ENCODE results near the gene IPCEF1.

The IPCEF1 gene

GRCh38 chr6:154292855-154293519, 63.6 kb downstream of the IPCEF1 start:
- no peak for DNase-seq (ENCODE audit: low read depth)

DNA sequence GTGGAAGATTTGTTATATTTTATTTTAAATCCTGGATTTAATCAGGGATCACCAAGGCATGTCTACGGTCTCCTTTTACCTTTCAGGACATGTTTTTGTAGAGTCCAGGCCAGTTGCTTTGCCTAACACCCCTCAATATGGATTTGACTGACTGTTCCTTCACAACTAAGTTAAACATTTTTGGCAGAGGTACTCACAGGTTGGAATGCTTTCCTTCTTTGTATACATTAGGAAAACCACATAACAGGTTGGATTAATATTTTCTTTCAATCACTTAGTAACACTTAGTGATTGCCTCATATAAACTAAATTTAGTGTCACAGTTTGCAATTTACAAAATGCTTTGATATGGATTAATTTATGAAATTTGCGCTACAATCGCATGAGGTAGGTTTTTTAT, 64.5 kb downstream of the IPCEF1 start:
- no peak for DNase-seq (ENCODE audit: low read depth)

DNA sequence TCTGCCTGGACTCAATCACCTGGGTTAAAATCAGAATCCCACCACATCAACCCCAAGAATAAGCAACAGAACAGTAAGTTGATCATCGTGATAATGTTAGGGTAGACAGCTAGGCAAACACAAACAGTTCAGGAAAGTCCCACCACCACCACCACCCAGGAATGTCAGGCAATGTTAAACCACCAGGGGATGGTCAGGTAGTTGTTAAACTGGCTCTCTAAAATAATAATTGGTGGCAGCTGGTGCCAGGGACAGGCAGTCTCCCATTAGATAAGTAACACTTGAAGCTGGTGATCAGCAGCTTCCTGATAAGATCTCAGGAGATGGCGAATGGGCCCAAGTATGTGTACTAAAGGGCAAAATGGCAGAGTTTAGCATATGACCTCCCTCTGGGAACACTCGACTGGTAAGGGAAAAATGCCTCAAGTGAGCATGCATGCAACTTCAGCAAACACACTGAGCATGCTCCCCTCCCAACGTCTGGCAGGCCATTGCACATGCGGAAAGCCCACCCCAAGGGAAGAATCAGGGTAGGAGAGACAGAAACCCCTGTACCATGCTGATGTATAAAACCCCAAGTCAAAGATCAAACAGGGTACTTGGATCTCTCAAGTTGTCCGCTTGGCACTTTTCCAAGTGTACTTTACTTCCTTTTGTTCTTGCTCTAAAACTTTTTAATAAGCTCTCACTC, 66.6 kb downstream of the IPCEF1 start:
- no peak for DNase-seq (ENCODE audit: low read depth)

DNA sequence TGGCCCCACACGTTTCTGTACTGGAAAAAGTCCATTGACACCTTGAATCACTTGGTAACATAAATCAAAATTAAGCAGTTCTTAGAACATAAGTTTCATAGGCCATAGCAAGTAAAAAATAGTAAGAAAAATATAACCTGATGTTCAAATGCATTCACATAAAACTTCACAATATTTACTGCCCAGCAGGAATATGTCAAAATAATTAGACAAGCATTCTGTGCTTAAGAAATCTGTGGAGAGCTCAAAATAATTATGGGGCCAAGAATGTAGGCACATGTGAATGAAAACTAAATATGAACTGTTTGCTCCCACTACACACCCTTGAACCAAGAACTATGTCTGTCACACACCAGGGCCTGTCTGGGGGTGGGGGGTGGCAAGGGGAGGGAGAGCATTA, 70.8 kb downstream of the IPCEF1 start:
- DNase-seq (ENCODE audit: low read depth): no peak

- DNase-seq (ENCODE audit: low read depth): no peak
Measured at GRCh38 chr6:154284313-154284853, 72.2 kb downstream of the IPCEF1 start.

- no peak for DNase-seq (ENCODE audit: low read depth)
Measured at GRCh38 chr6:154280521-154280920, 76.1 kb downstream of the IPCEF1 start.

DNA sequence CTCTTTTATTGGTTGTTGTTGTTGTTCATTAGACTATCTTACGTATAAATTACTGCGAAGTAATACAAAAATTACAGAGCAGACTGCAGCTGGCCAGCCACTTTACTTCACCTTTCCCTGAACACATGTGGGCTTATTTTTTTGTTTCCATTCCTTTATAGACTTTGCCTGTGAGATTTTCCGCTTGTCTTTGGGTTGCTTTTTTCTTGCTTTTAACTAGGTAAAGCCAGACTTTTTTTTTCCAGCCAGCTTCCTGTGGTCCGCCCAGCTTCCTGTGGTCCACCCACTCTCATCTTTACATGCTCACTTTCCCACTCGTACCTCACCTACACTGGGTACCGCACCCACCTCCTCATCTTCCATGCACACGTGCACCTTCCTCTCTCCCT, 79.0 kb downstream of the IPCEF1 start:
- DNase-seq (ENCODE audit: low read depth): no peak

DNA sequence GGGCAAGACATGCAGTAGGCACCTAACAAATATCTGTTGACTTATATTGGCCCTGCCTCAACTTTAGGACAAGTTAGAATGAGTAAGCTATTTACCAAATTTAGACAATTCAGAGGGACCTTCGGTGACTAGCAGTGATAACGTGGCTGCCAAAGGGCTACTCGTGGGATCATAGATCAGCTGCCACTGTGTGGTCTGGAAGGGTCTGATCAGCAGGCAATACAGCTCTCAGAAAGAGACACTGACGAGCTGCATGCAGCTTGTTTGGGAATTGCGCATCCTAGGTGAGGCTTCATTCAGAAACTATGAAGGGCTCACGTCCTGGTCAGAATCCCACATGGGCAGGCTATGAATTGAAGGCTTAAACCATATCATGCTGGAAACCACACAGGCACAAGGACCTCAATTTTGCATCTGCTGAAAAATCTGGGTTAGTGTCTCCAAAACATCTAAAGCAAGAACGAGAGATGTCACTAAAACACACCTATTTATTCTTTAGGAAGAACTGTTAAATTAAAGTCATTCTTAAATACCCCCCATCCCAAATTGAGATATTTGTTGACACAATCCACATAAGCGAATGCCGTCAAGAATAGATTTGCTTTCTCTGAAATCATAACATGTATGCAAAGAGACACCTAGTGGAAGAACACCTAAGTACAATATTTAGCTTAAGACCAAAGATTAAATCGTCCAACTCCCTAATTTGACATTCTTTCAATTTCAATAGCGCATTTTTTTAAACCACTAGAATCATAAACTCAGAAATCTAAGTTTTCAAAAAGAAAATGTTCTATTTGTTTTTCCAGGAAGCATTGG, 79.6 kb downstream of the IPCEF1 start:
- no peak for DNase-seq (ENCODE audit: low read depth)

- DNase-seq (ENCODE audit: low read depth): no peak
Measured at GRCh38 chr6:154274168-154274567, 82.4 kb downstream of the IPCEF1 start.

GRCh38 chr6:154268486-154268885, 88.1 kb downstream of the IPCEF1 start:
- DNase-seq (ENCODE audit: low read depth): no peak

DNA sequence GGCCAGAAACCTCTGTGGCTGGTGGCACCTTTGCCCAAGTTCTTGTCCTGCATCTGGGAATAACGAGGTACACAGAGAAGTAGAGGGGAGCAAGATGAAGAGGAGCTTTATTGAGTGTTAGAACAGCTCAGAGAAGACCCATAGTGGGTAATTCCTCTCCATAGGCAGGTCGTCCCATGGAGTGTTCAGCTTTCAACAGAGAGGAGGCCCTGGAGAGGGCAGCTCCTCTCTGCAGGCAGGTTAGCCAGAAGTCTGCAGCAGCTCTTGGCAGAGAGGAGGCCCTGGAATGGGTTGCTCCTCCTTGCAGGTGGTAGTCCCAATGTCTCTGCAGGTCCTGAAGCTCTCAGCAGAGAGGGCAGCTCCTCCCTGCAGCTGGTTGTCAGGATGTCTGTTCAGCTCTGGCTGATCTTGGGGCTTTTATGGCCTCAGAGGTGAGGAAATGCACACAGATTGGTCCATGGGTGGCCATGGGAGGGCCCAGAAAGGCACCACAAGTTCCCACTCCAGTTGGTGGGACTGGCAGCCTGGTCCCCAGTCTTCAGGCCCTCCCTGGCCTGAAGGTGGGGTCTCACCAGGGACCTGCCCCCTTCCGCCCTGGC, 89.0 kb downstream of the IPCEF1 start:
- DNase-seq (ENCODE audit: low read depth): no peak

DNA sequence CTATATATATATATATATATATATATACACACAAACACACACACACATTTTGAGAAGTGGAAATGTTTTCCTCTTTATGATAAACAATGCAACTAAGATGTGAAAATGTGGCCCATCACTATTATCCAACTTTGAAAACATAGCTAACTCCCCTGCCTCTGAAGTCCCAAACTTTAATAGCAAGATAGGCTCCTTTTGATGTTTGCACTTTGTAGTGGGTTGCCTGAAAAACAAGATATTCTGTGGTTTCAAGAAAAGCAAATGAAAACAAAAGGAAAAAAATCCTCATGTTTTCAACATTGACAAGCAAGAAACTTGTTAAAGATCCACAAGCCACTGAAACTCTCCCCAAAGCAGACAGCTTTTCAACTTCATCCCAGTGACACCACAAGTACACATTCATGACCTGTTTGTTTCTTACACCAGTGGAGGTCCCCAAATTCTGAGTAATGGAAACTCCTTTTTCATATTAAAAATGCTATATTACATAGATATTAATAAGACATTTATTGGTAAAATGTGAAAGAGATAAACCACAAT, 90.0 kb downstream of the IPCEF1 start:
- DNase-seq (ENCODE audit: low read depth): no peak

GRCh38 chr6:154261688-154262397, 94.8 kb downstream of the IPCEF1 start:
- no peak for DNase-seq (ENCODE audit: low read depth)

DNA sequence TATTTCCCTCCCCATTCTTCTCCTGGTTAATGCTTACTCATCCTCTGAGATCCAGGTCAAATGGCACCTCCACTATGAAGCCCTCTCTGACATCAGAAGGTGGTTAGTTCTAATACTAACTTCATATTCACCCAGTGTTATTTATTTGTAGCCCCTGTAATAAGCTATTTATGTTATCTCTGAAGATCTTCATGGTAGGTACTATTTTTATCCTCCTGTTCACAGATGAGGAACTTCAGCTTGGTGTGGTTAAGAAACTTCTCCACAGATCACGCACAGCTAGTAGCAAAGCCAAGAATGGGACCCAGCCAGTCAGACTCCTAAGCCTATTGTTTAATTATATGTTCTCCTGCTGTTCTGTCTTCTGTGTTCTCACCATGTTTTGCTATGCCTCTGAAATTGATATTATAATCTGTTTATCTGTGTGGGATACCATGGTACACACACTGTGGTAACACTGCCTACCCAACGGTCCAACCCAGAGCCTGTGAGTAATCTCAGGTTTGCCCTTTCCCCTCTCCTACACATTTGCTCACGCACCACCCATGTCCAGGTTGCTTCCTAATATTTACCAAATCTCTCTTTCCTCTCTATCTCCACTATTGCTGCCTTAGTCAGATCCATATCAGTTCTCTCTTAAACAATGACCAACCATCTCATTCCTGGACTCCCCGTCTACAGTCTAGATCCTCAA, 98.4 kb downstream of the IPCEF1 start:
- DNase-seq (ENCODE audit: low read depth): no peak

DNA sequence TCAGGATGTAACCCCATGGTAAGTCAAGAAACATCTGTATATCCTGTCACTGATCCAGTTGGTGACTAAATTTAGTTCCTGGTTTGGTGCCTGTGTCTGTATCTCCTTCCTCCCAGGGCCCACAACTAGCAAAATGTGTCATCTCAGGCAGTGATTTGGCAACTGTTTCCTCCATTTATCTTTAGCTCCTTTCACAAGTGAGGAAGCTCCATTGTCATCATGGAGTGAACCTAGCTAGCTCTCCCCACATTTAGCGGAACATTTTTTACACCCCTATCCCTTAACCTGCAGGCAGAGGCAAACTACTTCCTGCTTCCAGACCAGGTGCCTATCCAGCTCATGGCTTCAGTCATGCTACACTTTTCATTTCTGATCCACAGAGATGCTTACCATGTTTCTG, 99.5 kb downstream of the IPCEF1 start:
- no peak for DNase-seq (ENCODE audit: low read depth)

- DNase-seq (ENCODE audit: low read depth): no peak
Measured at GRCh38 chr6:154252678-154253077, 103.9 kb downstream of the IPCEF1 start.

DNA sequence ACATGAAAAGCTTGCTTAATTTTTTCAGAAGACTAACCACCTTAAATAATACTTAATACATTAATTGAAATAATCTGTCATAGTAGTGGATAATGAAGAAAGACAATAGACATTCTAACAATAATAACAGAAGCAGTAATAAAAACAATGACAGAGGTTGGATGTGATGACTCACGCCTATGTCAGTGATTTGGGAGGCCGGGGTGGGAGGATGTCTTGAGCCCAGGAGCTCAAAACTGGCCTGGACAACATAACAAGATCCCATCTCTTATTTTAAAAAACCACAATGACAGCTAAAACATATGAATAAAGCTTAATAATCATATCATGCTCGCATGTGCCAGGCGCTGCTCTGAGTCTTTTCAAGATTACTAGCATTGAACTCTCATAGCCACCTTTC, 105.5 kb downstream of the IPCEF1 start:
- DNase-seq (ENCODE audit: low read depth): no peak

- DNase-seq (ENCODE audit: low read depth): no peak
Measured at GRCh38 chr6:154249499-154250298, 106.9 kb downstream of the IPCEF1 start.

DNA sequence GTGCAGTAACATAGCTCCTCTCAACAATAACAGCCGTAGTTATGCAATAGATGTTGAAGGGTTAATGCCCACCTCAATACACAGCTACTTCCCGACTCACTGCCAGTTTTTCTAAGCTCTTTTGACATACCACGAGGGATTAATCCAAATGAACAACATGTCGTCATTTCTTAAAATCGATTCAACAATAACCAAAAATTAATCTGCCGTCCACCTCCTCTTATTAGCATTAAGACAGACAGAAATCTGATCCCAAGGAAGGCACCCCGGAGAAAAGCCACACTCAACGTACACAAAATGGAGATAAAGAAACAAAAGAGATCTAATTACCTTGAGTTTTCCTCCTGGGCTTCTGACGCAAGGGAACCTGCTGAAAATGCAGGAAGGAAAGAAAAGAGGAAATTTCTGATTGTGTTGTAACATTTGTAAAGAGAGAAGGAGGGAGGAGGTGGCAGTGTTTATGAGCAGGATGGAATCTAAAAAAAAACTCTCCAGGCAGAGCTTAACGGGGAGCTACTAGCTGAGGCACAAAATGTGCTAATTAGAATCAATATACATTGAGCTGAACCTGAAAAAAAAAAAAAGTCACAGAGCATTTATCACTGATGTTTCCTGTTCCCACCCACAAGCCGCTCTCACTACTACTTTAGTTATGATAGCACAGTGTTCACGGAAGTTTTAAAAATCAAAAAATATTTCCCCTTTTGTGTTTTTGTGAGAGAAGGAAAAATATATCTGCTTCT, 109.3 kb downstream of the IPCEF1 start:
- DNase-seq (ENCODE audit: low read depth): no peak

Data from activated T-helper 1 cell treated with Interleukin-2 at 50 U/mL for 16 hours (primary cell).